Astrocyte (in vitro differentiated cells and primary cell): Measurements from ENCODE around the gene ZG16. TPM values are rescaled to one million over a fixed set of nuclear protein-coding genes. Genes with fewer than 3 reads are reported as not detected.

Experiments
- DNase-seq: peaks from one replicate; pipeline ENCODE4 v3.0.0-alpha.2; 2010; ENCODE audit warnings: low read depth
- FAIRE-seq: peaks from 2 replicates; lab custom pipeline; 2011; peaks lifted over from hg19 to GRCh38; lab: Jason Lieb, UNC
- H2AFZ ChIP-seq: 2 replicates; pipeline ENCODE4 v1.6.0; 2012; ENCODE audit warnings: low read depth, low read length, inconsistent platforms
- H3K27ac ChIP-seq: 2 replicates; pipeline ENCODE4 v1.5.1; 2011; ENCODE audit warnings: low read depth, low read length, inconsistent platforms
- H3K27me3 ChIP-seq: 2 replicates; pipeline ENCODE4 v1.6.0; 2011; ENCODE audit warnings: low read length, inconsistent platforms; ENCODE audit not compliant: insufficient read depth
- H3K36me3 ChIP-seq: 2 replicates; pipeline ENCODE4 v1.5.1; 2011; ENCODE audit warnings: low read length, inconsistent platforms; ENCODE audit not compliant: insufficient read depth
- H3K4me1 ChIP-seq: 2 replicates; pipeline ENCODE4 v1.5.1; 2011; ENCODE audit warnings: low read length, inconsistent platforms; ENCODE audit not compliant: insufficient read depth
- H3K4me2 ChIP-seq: 2 replicates; pipeline ENCODE4 v1.6.0; 2012; ENCODE audit warnings: low read length, inconsistent platforms
- H3K4me3 ChIP-seq: 2 replicates; pipeline ENCODE4 v1.5.1; 2011; ENCODE audit warnings: low read depth, mild to moderate bottlenecking, low read length, inconsistent platforms; ENCODE audit not compliant: insufficient read depth
- H3K79me2 ChIP-seq: 2 replicates; pipeline ENCODE4 v1.6.0; 2012; ENCODE audit warnings: mild to moderate bottlenecking, low read length, inconsistent platforms; ENCODE audit not compliant: insufficient read depth
- H3K9ac ChIP-seq: 2 replicates; pipeline ENCODE4 v1.6.0; 2012; ENCODE audit warnings: mild to moderate bottlenecking, low read length, inconsistent platforms
- H3K9me3 ChIP-seq: 2 replicates; pipeline ENCODE4 v1.5.1; 2012; ENCODE audit warnings: low read depth, mild to moderate bottlenecking, low read length, inconsistent platforms; ENCODE audit not compliant: insufficient read depth
- H4K20me1 ChIP-seq: 2 replicates; pipeline ENCODE4 v1.6.0; 2012; ENCODE audit warnings: low read length, inconsistent platforms; ENCODE audit not compliant: insufficient read depth
- H3K27ac Mint-ChIP-seq: one replicate; pipeline ENCODE4 v1.8.0; 2021; ENCODE audit warnings: mild to moderate bottlenecking, mixed read lengths; ENCODE audit not compliant: unreplicated experiment
- H3K27me3 Mint-ChIP-seq: one replicate; pipeline ENCODE4 v1.8.0; 2021; ENCODE audit warnings: low read depth, mixed read lengths; ENCODE audit not compliant: unreplicated experiment
- H3K36me3 Mint-ChIP-seq: one replicate; pipeline ENCODE4 v1.8.0; 2021; ENCODE audit warnings: low read depth, mixed read lengths; ENCODE audit not compliant: unreplicated experiment
- H3K4me1 Mint-ChIP-seq: one replicate; pipeline ENCODE4 v1.8.0; 2021; ENCODE audit warnings: low read depth, mixed read lengths; ENCODE audit not compliant: unreplicated experiment
- H3K4me3 Mint-ChIP-seq: one replicate; pipeline ENCODE4 v1.8.0; 2021; ENCODE audit warnings: mild to moderate bottlenecking, moderate library complexity, mixed read lengths; ENCODE audit not compliant: unreplicated experiment
- H3K9me3 Mint-ChIP-seq: one replicate; pipeline ENCODE4 v1.8.0; 2021; ENCODE audit warnings: mild to moderate bottlenecking, mixed read lengths; ENCODE audit not compliant: unreplicated experiment
- CTCF ChIP-seq: IDR thresholded peaks from 2 replicates; pipeline ENCODE4 v1.5.1; 2011; ENCODE audit warnings: low read depth, mild to moderate bottlenecking, inconsistent platforms, low read length, moderate library complexity; ENCODE audit not compliant: insufficient read depth
- EZH2 ChIP-seq: IDR thresholded peaks from 2 replicates; pipeline ENCODE4 v1.6.1; 2012; ENCODE audit warnings: mild to moderate bottlenecking, low read length, inconsistent platforms; ENCODE audit not compliant: insufficient read depth
- total RNA-seq: library from RNA; stranded (reverse); gene quantifications from 2 replicates; pipeline ENCODE4 v1.2.1, GENCODE V29; 2021

Gene ZG16
- total RNA-seq, 1 donor from 2014 or later, result not detected

- H3K4me1 Mint-ChIP-seq, result peaks cover 7% of the 10 kb centered on the region
- Histone ChIP-seq H4K20me1 (peaks cover 5% of the 10 kb centered on the region), H3K9ac (no peak overlapping the region), H3K4me1 (peaks cover 11% of the 10 kb centered on the region), H2AFZ (no peak overlapping the region), H3K27me3 (no peaks in the 10 kb centered on the region), H3K27ac (no peak overlapping the region), H3K79me2 (peaks cover 65% of the 10 kb centered on the region), H3K36me3 (peaks cover 19% of the 10 kb centered on the region), H3K4me3 (no peak overlapping the region), H3K4me2 (no peak overlapping the region), H3K9me3 (no peaks in the 10 kb centered on the region)
- no peak overlapping the region for H3K27ac Mint-ChIP-seq
- no peaks in the 10 kb centered on the region for H3K27me3 Mint-ChIP-seq
- TF ChIP-seq EZH2 (no peak), CTCF (no peak)
- H3K4me3 Mint-ChIP-seq, result no peak overlapping the region
- H3K36me3 Mint-ChIP-seq, result peaks cover 7% of the 10 kb centered on the region
- DNase-seq (no peak), FAIRE-seq (no peak)
- H3K9me3 Mint-ChIP-seq, result no peaks in the 10 kb centered on the region
These were observed 16.2 kb downstream of the ZG16 start for GRCh38 chr16:29794231-29794710.

- Histone ChIP-seq H3K4me1 (peaks cover 9% of the 10 kb centered on the region), H3K4me2 (no peak overlapping the region), H3K9ac (no peak overlapping the region), H3K27me3 (no peaks in the 10 kb centered on the region), H3K79me2 (peaks cover 5% of the 10 kb centered on the region), H3K27ac (no peak overlapping the region), H3K4me3 (no peak overlapping the region), H2AFZ (no peak overlapping the region), H3K9me3 (no peaks in the 10 kb centered on the region), H3K36me3 (peaks cover 22% of the 10 kb centered on the region), H4K20me1 (no peaks in the 10 kb centered on the region)
- Mint-ChIP-seq H3K4me1 (peaks cover 6% of the 10 kb centered on the region), H3K4me3 (peak overlapping the region; percentile 41), H3K27ac (no peak overlapping the region), H3K27me3 (no peaks in the 10 kb centered on the region), H3K36me3 (peaks cover 14% of the 10 kb centered on the region), H3K9me3 (no peaks in the 10 kb centered on the region)
- DNase-seq (no peak), FAIRE-seq (no peak)
- TF ChIP-seq CTCF, result no peak
- no peak for TF ChIP-seq EZH2
These were observed 24.4 kb downstream of the ZG16 start for GRCh38 chr16:29802416-29802935.

- no peak for TF ChIP-seq CTCF
- no peak for TF ChIP-seq EZH2
- Histone ChIP-seq H3K27me3 (no peaks in the 10 kb centered on the region), H3K36me3 (peaks cover 11% of the 10 kb centered on the region), H3K79me2 (peaks cover 20% of the 10 kb centered on the region), H3K9ac (peak overlapping the region; percentile 94), H3K4me3 (no peak overlapping the region), H3K27ac (no peak overlapping the region), H3K4me1 (peaks cover 15% of the 10 kb centered on the region), H3K9me3 (no peaks in the 10 kb centered on the region), H2AFZ (no peak overlapping the region), H4K20me1 (peaks cover 11% of the 10 kb centered on the region), H3K4me2 (peak overlapping the region; percentile 96)
- Mint-ChIP-seq H3K27me3 (no peaks in the 10 kb centered on the region), H3K4me1 (peaks cover 13% of the 10 kb centered on the region), H3K9me3 (no peaks in the 10 kb centered on the region), H3K36me3 (peaks cover 15% of the 10 kb centered on the region), H3K27ac (peak overlapping the region; percentile 75), H3K4me3 (peak overlapping the region; percentile 85)
- DNase-seq, result no peak
- FAIRE-seq, result no peak
These were observed 26.0 kb downstream of the ZG16 start for GRCh38 chr16:29804020-29804419.
